GM19324 (cell line): ENCODE data around the gene SLX1B.
"Not testable (repeated sequence)": the region's sequence is repeated elsewhere in the genome, so short reads cannot be mapped to it uniquely, and the experiment has no call there.

Experiments
- ATAC-seq: cut with Tn5 transposase; IDR thresholded peaks from one replicate; pipeline ENCODE4 v1.9.1; 2021; ENCODE audit warnings: mild to moderate bottlenecking, moderate library complexity; ENCODE audit not compliant: unreplicated experiment, low FRiP score

SLX1B gene

DNA sequence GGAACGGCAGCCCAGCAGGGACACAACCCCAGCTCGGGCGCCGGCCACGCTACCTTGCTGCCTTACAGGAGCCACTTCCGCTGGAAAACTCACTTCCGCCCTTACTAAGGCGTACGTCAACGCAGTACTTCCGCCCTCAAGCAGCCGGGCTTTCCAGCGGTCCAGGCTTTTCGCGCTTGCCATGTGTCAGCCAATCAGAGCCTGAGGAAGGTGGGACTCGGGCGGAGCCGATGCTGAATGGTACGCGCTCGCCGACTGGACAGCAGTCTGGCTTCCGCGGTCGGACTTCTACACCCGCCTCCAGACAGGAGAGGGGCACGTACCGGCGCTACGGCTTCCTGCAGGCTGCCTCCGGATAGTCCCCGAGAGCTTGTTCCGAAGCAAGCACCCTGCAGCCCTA lies at the start of gene SLX1B, which contains the start of gene BOLA2:
Gene SLX1B, plus strand, starts transcription at position 265 of the 400 bp plus-strand sequence.
Gene BOLA2, minus strand, starts transcription at position 83 of the 400 bp plus-strand sequence. CDS start 98 bp downstream, outside the sequence.
- peak; percentile 90 for ATAC-seq

DNA sequence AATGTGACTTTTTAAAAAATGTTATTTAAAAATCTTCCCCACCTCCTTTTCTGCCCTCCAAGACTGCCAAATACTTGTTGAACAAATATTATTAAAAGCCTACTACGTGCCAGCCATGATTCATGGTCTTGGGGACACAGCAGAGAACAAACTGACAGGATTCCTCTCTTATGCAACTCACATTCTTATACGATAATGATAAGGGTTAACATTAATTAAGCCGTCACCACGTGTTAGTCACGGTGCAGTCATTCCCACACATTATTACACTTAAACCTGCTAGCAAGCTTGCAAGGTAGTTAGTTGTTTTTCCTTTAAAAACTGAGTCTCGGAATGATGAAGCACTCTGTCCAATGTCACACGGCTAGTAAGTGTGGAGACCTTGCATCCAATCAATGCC lies 49.1 kb upstream of the SLX1B start:
- not testable (repeated sequence) for ATAC-seq

DNA sequence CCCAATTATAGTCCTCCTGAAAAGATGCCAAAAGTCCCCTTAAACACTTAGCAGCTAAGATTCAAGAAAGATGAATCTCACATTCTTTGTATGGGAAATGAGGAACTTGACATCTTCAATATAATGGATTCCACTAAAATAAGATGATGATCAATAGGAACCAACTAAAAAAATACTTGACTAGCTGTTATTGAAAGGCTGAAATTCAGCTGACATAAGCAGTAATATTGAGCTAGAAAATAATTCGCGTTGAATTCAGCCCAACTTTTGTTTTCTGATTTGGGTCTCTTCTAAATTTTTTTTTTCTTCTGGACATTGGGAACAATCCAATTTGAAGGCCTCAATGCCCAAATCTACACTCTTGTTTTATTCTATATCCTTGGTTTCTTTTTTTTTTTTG lies 30.7 kb upstream of the SLX1B start:
- not testable (repeated sequence) for ATAC-seq

DNA sequence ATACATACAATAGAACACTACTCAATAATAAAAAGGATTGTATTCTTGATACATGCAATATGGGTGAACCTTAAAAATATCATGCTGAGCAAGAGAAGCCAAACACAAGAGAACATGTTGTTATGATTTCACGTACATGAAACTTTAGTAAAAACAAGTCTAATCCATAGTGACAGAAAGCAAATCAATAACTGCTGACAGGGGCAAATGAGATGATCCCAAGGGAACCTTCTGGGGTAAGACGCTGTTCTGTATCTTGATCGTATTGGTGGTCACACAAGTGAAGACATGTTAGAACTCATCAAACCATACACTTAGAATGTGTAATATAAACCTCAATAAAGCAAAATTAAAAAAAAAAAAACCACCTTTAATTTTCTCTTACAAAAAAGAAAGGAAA lies 28.9 kb upstream of the SLX1B start:
- ATAC-seq: not testable (repeated sequence)

DNA sequence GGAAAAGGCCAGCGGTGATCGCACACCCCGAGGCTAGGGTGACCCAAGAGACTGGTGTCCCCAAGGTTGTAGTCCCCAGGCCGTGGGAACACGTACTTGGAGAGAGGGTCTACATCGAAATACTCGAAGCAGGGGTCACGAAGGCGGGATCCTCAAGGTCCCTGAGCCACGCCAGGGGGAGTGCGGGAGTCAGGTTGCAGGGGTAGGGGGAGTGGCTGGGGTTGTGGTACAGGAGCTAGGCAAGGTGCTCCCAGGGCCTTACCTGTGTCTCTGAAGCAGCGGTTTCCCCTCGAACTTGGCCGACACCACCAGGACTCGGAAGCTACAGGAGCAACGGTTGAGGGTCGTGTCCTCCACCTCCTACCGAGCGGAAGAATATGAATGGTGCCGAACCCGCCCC lies 579 bp upstream of the SLX1B start:
- ATAC-seq: peak; percentile 18

DNA sequence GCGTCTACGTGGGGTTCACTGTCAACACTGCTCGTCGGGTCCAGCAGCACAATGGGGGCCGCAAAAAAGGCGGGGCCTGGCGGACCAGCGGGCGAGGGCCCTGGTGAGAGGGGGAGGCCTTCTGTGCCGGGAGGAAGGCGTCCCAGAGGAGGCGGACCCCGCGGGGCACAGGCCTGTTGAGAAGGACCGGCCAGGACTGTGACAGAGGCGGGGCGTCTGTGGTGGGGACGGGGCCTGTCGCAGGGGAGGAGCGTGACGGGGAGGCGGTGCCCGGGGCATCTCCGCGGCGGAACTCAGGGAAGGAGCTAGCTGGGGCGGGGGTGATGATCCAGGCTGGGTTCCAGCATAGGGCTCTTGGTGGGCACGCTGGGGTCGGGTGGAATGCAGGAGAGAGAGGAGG lies 495 bp downstream of the SLX1B start:
- ATAC-seq: peak; percentile 58

DNA sequence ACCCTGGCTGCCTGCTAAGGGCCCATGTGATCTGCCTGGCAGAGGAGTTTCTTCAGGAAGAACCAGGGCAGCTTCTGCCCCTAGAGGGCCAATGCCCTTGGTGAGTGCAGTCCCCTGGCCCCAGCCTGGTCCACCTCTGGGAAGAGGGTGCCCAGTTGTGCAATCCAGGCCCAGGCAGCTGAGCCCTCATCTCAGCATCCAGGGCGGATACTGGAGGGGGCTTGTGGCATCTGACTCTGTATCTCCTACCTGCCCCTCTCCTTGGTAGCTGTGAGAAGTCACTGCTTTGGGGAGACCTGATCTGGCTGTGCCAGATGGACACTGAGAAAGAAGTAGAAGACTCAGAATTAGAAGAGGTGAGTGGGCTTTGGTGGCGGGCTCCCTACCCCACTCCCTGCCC lies 3.3 kb downstream of the SLX1B start:
- ATAC-seq: not testable (repeated sequence)

DNA sequence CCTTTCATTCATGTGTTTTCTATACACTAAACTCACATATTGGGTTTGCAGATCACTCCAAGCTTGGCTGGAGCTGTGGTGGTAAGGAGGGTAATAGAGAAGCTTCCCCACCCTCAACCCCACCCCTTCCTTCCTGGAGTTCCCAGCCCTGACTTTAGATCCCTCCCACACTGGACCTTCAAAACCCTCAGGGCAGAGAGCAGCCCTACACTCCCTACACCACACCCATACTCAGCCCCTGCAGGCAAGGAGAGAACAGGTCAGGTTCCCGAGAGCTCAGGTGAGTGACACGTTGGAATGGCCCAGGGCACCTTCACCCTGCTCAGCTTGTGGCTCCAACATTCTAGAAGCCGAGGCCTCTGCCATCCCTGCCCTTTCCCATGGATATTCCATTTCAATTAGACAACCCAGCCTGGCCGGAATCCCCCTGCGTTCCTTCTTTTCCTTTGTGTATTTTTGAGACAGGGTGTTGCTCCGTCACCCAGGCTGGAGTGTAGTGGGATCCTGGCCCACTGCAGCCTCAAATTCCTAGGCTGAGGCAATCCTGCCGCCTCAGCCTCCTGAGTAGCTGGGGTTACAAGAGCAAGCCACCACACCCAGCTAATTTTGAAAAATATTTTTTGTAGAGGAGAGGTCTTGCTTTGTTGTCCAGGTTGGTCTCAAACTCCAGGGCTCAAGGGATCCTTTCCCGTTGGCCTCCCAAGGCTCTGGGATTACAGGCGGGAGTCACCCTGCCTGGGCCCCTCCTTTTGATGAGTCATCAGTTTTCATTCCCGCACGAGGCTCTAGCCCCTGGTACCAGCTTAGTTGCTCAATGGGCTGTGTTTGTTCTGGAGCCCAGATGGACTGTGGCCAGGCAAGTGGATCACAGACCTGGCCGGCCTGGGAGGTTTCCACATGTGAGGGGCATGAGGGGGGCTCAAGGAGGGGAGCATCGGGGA lies 5.6 kb downstream of the SLX1B start, which contains the start of gene SULT1A4:
Gene SULT1A4, plus strand, starts transcription at position 208 of the 941 bp plus-strand sequence. CDS start 1,473 bp downstream, outside the sequence.
- not testable (repeated sequence) for ATAC-seq

DNA sequence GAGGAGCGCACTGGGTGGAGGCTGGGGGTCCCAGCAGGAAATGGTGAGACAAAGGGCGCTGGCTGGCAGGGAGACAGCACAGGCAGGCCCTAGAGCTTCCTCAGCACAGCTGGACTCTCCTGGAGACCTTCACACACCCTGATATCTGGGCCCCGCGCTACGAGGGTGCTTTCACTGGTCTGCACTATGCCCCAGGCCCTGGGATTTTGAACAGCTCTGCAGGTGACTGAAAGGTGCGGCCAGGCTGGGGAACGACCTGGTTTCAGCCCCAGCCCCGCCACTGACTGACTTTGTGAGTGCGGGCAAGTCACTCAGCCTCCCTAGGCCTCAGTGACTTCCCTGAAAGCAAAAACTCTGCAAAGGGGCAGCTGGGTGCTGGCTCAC lies 6.3 kb downstream of the SLX1B start:
- not testable (repeated sequence) for ATAC-seq

DNA sequence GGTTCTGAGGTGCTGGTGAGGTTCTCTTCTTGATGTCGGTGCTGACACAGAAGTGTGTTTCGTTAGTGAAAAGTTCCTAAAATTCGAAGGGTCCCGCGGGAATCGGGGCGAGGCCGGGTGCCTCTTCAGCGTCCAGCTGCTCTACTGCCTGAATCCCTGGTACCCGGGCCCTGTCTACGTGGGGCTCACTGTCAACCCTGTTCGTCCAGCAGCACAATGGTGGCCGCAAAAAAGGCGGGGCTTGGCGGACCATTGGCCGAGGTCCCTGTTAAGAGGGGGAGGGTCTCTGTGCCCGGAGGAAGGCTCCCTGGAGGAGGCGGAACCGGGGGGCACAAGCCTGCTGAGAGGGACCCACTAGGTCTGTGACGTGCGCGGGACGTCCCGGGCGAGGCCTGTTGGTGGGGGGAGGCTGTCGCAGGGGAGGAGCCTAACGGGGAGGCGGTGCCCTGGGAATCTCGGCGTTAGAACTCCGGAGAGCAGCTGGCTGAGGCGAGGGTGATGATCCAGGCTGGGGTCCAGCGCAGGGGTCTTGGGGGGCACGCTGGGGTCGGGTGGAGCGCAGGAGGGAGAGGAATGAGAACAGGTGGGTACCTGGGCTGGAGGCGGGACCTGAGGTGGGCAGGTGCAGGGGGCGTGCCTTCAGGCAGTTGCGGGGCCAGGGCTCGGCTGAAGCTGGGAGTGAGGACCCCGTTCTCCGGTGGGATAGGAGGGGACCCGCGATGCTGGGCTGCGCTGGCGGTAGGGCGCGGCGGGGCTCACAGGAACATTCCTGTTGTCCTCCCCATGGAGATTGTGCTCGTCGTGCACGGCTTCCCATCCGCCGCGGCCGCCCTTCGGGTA lies 11.9 kb downstream of the SLX1B start:
- not testable (repeated sequence) for ATAC-seq

DNA sequence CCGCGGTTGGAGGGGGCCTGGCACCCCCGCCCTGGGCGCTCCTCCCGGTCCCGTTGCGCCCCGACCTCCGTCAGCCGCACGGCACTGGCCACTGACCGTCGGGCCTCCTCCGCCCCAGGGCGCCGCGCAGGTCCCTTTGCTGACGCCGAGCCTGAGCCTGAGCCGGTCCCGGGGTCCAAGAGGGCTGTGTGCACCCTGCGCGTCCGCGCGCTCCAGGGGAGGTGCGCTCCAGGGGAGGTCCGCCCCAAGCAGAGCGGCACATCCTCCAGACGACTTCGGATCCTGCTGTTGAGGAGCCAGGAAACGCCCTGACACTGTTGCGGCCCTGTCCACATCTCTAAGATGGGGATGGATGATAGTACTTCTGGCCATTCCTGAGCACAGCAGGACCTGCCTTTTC lies 12.6 kb downstream of the SLX1B start:
- ATAC-seq: not testable (repeated sequence)

DNA sequence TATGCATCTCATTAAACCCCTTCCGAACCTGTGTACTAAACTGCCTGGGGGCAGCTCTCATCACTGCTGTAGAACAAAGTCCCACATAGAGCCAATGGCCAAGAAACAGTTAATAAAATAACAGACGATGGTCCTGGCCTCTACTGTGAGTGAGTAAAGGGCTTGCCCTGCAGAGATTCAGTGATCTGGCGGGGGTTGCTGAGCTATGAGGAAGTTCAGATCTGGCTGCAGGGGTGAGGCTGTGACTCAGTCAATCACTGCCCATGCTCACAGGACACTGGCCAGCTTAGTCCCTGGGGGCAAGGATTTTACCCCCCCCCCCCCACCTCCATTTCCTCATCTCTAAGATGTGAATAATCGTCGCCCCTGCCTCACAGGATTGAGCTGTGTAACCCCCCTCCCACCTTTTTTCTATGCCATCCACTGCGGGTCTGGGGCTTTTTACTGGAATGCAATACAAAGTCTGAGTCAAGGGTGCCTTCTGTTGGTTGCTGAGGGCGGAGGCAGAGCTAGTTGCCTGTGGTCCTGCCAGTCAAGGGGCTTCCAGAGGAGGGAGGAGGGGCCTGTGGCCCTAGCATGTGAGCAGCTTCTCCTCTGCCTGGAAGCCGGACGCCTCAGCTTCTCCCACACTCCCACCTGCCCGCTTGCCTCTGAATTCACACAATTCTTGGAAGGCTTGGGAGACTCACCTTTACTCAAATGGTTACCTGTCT lies 13.5 kb downstream of the SLX1B start:
- ATAC-seq: not testable (repeated sequence)

DNA sequence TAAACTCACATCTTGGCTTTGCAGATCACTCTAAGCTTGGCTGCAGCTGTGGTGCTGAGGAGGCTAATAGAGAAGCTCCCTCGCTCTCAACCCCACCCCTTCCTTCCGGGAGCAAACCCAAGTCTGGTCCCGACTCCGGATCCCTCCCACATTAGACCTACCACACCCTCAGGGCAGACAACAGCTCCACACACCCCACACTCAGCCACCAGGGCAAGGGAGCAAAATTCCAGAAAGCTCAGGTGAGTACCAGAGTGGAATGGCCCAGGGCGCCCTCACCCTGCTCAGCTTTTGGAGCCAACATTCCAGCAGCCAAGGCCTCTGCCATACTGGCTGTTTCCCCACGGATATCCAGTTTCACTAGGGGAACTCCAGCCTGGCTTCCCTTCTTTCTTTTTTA lies 15.3 kb downstream of the SLX1B start:
- not testable (repeated sequence) for ATAC-seq

DNA sequence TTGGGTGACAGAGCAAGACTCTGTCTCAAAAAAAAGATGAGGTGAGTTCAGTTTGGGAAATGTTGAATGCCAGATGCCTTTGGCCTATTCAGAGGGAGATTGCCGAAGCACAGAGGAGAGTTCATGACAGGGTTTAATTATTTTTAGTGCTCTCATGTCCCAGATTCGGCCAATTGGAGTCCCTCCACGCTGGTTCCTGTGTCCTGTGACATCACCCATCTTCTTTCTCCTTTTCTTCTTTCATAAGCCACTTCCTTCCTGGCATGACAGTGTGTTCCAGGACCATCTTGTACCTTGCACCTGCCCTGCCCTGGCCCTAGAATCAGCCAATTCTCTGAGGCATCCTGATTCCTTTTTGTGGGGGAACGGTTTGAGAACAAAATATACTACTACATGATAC lies 17.7 kb downstream of the SLX1B start:
- not testable (repeated sequence) for ATAC-seq

DNA sequence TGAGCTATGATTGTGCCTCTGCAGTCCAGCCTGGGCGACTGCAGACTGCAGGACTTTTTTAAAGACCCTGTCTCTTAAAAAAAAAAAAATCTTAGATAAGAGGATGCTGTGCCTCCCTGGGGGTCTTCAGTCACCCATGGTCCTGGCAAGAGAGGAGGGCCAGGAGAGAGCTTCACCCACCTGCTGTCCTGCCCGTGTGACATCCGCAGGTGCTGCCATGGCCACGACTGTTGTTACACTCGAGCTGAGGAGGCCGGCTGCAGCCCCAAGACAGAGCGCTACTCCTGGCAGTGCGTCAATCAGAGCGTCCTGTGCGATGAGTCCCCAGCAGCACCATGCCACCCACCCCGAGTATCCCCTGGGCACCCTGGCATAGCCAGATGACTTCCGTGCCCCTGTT lies 27.9 kb downstream of the SLX1B start:
- not testable (repeated sequence) for ATAC-seq

DNA sequence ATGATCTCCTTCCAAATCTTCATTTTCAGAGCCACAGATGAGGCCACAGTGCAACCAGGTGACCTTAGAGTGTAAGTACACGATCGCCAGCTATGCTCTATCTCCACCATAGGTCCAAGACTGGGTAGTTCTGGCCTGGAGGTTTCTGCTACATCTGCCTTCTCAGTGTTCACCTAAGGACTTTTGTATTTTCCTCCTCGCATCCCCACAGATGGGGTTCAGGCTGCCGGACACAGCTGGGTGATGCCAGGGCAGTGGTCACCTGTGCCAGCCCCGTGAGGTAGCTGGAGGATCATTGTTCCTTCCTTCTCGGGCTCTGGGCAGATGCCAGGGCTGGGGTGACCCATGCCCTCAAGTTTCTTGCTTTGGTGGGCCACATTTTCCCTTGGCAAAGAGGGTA lies 52.0 kb downstream of the SLX1B start, which contains the start of gene NPIPB12:
Gene NPIPB12, minus strand, starts transcription at position 101 of the 400 bp plus-strand sequence.
- not testable (repeated sequence) for ATAC-seq
